ENCODE data around the gene CCDC32.

DNA sequence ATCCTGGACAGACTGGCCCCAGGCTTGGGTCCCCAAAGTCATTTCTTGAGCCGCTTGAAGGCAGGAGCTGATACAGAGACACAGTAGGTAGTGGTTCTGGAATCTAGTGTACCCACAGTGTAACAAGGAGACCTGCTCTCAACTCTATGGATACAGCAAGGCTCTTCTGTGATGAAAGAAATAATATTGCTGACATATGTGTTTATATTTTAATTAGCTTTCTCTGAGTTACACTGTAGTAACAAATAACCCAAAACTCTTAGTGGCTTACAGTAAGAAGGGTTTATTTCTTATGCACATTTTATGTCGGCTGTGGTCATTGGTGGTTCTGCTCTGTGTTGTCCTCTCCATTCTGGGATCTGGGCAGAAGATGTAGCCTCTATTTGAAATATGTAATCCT, 48.5 kb downstream of the CCDC32 start:
- TF ChIP-seq POLR2A (IDR thresholded peaks at IDR 0.05; ENCODE audit: extremely low read depth, insufficient read length) (no peak), MYC (IDR thresholded peaks at IDR 0.05; ENCODE audit: low read depth, low read length) (no peak)
- TF ChIP-seq, protein P1, sequence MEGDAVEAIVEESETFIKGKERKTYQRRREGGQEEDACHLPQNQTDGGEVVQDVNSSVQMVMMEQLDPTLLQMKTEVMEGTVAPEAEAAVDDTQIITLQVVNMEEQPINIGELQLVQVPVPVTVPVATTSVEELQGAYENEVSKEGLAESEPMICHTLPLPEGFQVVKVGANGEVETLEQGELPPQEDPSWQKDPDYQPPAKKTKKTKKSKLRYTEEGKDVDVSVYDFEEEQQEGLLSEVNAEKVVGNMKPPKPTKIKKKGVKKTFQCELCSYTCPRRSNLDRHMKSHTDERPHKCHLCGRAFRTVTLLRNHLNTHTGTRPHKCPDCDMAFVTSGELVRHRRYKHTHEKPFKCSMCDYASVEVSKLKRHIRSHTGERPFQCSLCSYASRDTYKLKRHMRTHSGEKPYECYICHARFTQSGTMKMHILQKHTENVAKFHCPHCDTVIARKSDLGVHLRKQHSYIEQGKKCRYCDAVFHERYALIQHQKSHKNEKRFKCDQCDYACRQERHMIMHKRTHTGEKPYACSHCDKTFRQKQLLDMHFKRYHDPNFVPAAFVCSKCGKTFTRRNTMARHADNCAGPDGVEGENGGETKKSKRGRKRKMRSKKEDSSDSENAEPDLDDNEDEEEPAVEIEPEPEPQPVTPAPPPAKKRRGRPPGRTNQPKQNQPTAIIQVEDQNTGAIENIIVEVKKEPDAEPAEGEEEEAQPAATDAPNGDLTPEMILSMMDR (IDR thresholded peaks at IDR 0.05; ENCODE audit: low read depth, low read length) = no peak
- TF ChIP-seq, protein P2, sequence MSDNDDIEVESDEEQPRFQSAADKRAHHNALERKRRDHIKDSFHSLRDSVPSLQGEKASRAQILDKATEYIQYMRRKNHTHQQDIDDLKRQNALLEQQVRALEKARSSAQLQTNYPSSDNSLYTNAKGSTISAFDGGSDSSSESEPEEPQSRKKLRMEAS (IDR thresholded peaks at IDR 0.05; ENCODE audit: low read depth, low read length) = no peak

Measured in NB4 (cell line).